Lower lobe of right lung (tissue), 2 donors: Measurements from ENCODE around the gene HBA1. TPM values are rescaled to one million over a fixed set of nuclear protein-coding genes. Genes with fewer than 3 reads are reported as not detected.
"Not testable (repeated sequence)": the region's sequence is repeated elsewhere in the genome, so short reads cannot be mapped to it uniquely, and the experiment has no call there.

Source experiments
- ATAC-seq, 2 donors: fragments of 200-7000 bp; cut with Tn5 transposase; one replicate each; pipeline ENCODE4 v1.9.1; 2020 to 2022; ENCODE audit warnings: mild to moderate bottlenecking in 2 of 2, moderate library complexity in 2 of 2
- DNase-seq: peaks from one replicate; pipeline ENCODE4 v3.0.0-alpha.2; 2020
- H3K27ac ChIP-seq: fragments of 200-600 bp; one replicate; pipeline ENCODE4 v1.8.0; 2022
- H3K27me3 ChIP-seq: fragments of 200-600 bp; one replicate; pipeline ENCODE4 v1.8.0; 2022; ENCODE audit warnings: low read depth
- H3K36me3 ChIP-seq: fragments of 200-600 bp; one replicate; pipeline ENCODE4 v1.8.0; 2022; ENCODE audit warnings: mild to moderate bottlenecking
- H3K4me1 ChIP-seq: fragments of 200-600 bp; one replicate; pipeline ENCODE4 v1.8.0; 2022
- H3K4me3 ChIP-seq: fragments of 200-600 bp; one replicate; pipeline ENCODE4 v1.8.0; 2022; ENCODE audit warnings: mild to moderate bottlenecking
- H3K9me3 ChIP-seq: fragments of 200-600 bp; one replicate; pipeline ENCODE4 v1.8.0; 2022
- CTCF ChIP-seq: fragments of 200-600 bp; IDR thresholded peaks from one replicate; pipeline ENCODE4 v1.8.0; 2022; ENCODE audit warnings: antibody characterized with exemption, mild to moderate bottlenecking
- intact Hi-C: fragments of 100-400 bp; cut with DNase I; formaldehyde crosslinking; loops from one replicate; pipeline ENCODE4 v1.11.0; 2022
- total RNA-seq: library from RNA; stranded (reverse); fragmentation: NEBNext Ultra II Directional; extraction: Animal tissue kit (Norgen Biotek cat#: 25700); gene quantifications from one replicate; pipeline ENCODE4 v1.2.1, GENCODE V29; 2021
- donor health status: DM: no; HTN: yes; CAD: no; lungs with severe emphysema.

HBA1 gene
- total RNA-seq, 1 donor from 2014 or later, result 217 TPM

DNA sequence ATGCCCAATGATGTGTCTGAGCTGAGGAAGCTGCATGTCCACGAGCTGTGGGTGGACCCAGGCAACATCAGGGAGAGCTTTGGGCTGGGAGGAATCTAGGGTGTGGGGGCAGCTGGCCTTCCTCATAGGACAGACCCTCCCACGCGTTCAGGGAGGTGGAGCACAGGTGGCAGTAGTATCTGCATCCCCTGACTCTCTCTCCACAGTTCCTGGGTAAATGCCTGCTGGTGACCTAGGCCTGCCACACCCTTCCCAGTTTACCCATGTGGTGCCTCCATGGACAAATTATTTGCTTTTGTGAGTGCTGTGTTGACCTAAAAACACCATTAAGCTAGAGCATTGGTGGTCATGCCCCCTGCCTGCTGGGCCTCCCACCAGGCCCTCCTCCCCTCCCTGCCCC lies 7.5 kb upstream of the HBA1 start:
- H3K4me3 ChIP-seq, result no peak overlapping the region
- peaks cover 19% of the 10 kb centered on the region for H3K4me1 ChIP-seq
- DNase-seq (no peak), ATAC-seq (no peak)
- intact Hi-C loops, result no loop called here
- H3K27ac ChIP-seq, result no peak overlapping the region
- TF ChIP-seq CTCF, result no peak
- no peaks in the 10 kb centered on the region for H3K36me3 ChIP-seq
- no peaks in the 10 kb centered on the region for H3K9me3 ChIP-seq
- peaks cover 72% of the 10 kb centered on the region for H3K27me3 ChIP-seq

DNA sequence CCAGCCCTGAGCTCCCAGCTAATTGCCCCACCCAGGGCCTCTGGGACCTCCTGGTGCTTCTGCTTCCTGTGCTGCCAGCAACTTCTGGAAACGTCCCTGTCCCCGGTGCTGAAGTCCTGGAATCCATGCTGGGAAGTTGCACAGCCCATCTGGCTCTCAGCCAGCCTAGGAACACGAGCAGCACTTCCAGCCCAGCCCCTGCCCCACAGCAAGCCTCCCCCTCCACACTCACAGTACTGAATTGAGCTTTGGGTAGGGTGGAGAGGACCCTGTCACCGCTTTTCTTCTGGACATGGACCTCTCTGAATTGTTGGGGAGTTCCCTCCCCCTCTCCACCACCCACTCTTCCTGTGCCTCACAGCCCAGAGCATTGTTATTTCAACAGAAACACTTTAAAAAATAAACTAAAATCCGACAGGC lies 6.4 kb upstream of the HBA1 start:
- H3K4me3 ChIP-seq, H3K36me3 ChIP-seq, intact Hi-C loops, H3K9me3 ChIP-seq, H3K27ac ChIP-seq, DNase-seq: not testable (repeated sequence)
- Histone ChIP-seq H3K4me1 (peaks cover 18% of the 10 kb centered on the region), H3K27me3 (peaks cover 78% of the 10 kb centered on the region)
- ATAC-seq, result peak; percentile 36 to 50

DNA sequence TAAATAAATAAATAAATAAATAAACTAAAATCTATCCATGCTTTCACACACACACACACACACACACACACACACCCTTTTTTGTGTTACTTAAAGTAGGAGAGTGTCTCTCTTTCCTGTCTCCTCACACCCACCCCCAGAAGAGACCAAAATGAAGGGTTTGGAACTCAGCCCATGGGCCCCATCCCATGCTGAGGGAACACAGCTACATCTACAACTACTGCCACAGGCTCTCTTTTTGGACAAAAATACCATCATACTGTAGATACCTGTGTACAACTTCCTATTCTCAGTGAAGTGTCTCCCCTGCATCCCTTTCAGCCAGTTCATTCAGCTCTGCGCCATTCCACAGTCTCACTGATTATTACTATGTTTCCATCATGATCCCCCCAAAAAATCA lies 5.7 kb upstream of the HBA1 start:
- ATAC-seq, result no peak
- no peak for DNase-seq
- no peak overlapping the region for H3K27ac ChIP-seq
- peaks cover 78% of the 10 kb centered on the region for H3K27me3 ChIP-seq
- intact Hi-C loops, result no loop called here
- no peaks in the 10 kb centered on the region for H3K36me3 ChIP-seq
- no peak overlapping the region for H3K4me3 ChIP-seq
- H3K4me1 ChIP-seq, result peaks cover 11% of the 10 kb centered on the region
- no peak for TF ChIP-seq CTCF
- H3K9me3 ChIP-seq, result no peaks in the 10 kb centered on the region

DNA sequence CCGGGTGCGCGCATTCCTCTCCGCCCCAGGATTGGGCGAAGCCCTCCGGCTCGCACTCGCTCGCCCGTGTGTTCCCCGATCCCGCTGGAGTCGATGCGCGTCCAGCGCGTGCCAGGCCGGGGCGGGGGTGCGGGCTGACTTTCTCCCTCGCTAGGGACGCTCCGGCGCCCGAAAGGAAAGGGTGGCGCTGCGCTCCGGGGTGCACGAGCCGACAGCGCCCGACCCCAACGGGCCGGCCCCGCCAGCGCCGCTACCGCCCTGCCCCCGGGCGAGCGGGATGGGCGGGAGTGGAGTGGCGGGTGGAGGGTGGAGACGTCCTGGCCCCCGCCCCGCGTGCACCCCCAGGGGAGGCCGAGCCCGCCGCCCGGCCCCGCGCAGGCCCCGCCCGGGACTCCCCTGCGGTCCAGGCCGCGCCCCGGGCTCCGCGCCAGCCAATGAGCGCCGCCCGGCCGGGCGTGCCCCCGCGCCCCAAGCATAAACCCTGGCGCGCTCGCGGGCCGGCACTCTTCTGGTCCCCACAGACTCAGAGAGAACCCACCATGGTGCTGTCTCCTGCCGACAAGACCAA lies 4.0 kb upstream of the HBA1 start, which contains the start of gene HBA2:
Gene HBA2 (plus strand): TSS at position 503 of the 568 bp plus-strand sequence. CDS start 37 bp downstream, at position 540.
- H3K4me3 ChIP-seq, DNase-seq, H3K4me1 ChIP-seq, intact Hi-C loops, H3K9me3 ChIP-seq, ATAC-seq, H3K27ac ChIP-seq, H3K36me3 ChIP-seq: not testable (repeated sequence)
- H3K27me3 ChIP-seq, result peaks cover 69% of the 10 kb centered on the region

GRCh38 chr16:173211-173854 lies 3.1 kb upstream of the HBA1 start:
- H3K27ac ChIP-seq, H3K36me3 ChIP-seq, ATAC-seq, H3K9me3 ChIP-seq, DNase-seq, intact Hi-C loops, H3K4me1 ChIP-seq, H3K4me3 ChIP-seq: not testable (repeated sequence)
- H3K27me3 ChIP-seq, result peaks cover 69% of the 10 kb centered on the region

DNA sequence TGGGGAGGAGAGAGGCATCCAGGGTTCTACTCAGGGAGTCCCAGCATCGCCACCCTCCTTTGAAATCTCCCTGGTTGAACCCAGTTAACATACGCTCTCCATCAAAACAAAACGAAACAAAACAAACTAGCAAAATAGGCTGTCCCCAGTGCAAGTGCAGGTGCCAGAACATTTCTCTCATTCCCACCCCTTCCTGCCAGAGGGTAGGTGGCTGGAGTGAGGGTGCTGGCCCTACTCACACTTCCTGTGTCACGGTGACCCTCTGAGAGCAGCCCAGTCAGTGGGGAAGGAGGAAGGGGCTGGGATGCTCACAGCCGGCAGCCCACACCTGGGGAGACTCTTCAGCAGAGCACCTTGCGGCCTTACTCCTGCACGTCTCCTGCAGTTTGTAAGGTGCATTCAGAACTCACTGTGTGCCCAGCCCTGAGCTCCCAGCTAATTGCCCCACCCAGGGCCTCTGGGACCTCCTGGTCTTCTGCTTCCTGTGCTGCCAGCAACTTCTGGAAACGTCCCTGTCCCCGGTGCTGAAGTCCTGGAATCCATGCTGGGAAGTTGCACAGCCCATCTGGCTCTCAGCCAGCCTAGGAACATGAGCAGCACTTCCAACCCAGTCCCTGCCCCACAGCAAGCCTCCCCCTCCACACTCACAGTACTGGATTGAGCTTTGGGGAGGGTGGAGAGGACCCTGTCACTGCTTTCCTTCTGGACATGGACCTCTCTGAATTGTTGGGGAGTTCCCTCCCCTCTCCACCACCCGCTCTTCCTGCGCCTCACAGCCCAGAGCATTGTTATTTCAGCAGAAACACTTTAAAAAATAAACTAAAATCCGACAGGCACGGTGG lies 2.3 kb upstream of the HBA1 start:
- DNase-seq, H3K27ac ChIP-seq, H3K4me1 ChIP-seq, intact Hi-C loops, H3K4me3 ChIP-seq, H3K36me3 ChIP-seq, H3K9me3 ChIP-seq: not testable (repeated sequence)
- H3K27me3 ChIP-seq, result peaks cover 69% of the 10 kb centered on the region
- ATAC-seq, result peak in 1 of 2 donors; percentile 5

GRCh38 chr16:175011-175949 lies 1.2 kb upstream of the HBA1 start:
- TF ChIP-seq CTCF, result no peak
- DNase-seq, result no peak
- Histone ChIP-seq H3K27me3 (peaks cover 71% of the 10 kb centered on the region), H3K4me1 (peaks cover 8% of the 10 kb centered on the region), H3K27ac (no peak overlapping the region), H3K9me3 (no peaks in the 10 kb centered on the region), H3K36me3 (no peaks in the 10 kb centered on the region), H3K4me3 (no peak overlapping the region)
- intact Hi-C loops, result no loop called here
- no peak for ATAC-seq

GRCh38 chr16:176006-176405 lies 474 bp upstream of the HBA1 start:
- intact Hi-C loops, ATAC-seq, H3K9me3 ChIP-seq, DNase-seq, H3K27ac ChIP-seq, H3K4me3 ChIP-seq, H3K36me3 ChIP-seq: not testable (repeated sequence)
- Histone ChIP-seq H3K27me3 (peaks cover 71% of the 10 kb centered on the region), H3K4me1 (peaks cover 15% of the 10 kb centered on the region)
